B cell (primary cell): ENCODE results near the gene RNF207. TPM values are rescaled to one million over a fixed set of nuclear protein-coding genes. Genes with fewer than 3 reads are reported as not detected.

Experiments
- ATAC-seq: fragments of 200-7000 bp; cut with Tn5 transposase; one replicate; pipeline ENCODE4 v1.10.0; 2021; ENCODE audit warnings: low read depth, mild to moderate bottlenecking, moderate number of reproducible peaks, moderate library complexity
- CTCF ChIA-PET: fragments of 350-600 bp; sonication (Branson Sonifier 250); formaldehyde crosslinking; loops from one replicate; lab custom pipeline; 2021; ENCODE audit warnings: antibody characterized with exemption, inconsistent platforms; lab: Charles Lee
- POLR2A ChIA-PET: fragments of 350-600 bp; sonication (Branson Sonifier 250); formaldehyde crosslinking; loops from one replicate; lab custom pipeline; 2021; ENCODE audit warnings: antibody characterized with exemption; lab: Charles Lee
- DNase-seq: peaks from one replicate; pipeline ENCODE4 v3.0.0; 2013
- H2AFZ ChIP-seq: 2 replicates; pipeline ENCODE4 v1.6.1; 2012; ENCODE audit warnings: mild to moderate bottlenecking, low read depth, low read length; ENCODE audit not compliant: insufficient read depth, poor library complexity, severe bottlenecking
- H3K27ac ChIP-seq, 2 donors: 1 replicate in 1 of 2; 2 replicates in 1 of 2; pipeline ENCODE4 v1.5.1; 2012 to 2013; ENCODE audit warnings: low read length in 2 of 2, mild to moderate bottlenecking in 2 of 2, moderate library complexity in 1 of 2
- H3K27me3 ChIP-seq, 4 experiments: fragments of 200-600 bp in 1 of 4; sonication (generic) in 1 of 4; replicated peaks in 1 of 4; 1 replicate in 2 of 4; 2 replicates in 2 of 4; pipeline versions ENCODE4 v1.6.1 to v1.7.0; 2013 to 2016; ENCODE audit warnings: low read length in 3 of 4, mild to moderate bottlenecking in 2 of 4, mixed read lengths in 1 of 4, moderate library complexity in 1 of 4; ENCODE audit not compliant: insufficient read depth in 4 of 4, control insufficient read depth in 3 of 4; ENCODE audit errors: control extremely low read depth in 1 of 4
- H3K36me3 ChIP-seq, 2 experiments: replicated peaks in 1 of 2; 1 replicate in 1 of 2; 2 replicates in 1 of 2; pipeline versions ENCODE4 v1.6.1 to v1.7.1; 2013; ENCODE audit warnings: low read length in 1 of 2; ENCODE audit not compliant: insufficient read depth in 2 of 2, control insufficient read depth in 1 of 2; ENCODE audit errors: control extremely low read depth in 1 of 2, extremely low read depth in 1 of 2
- H3K4me1 ChIP-seq, 2 donors: fragments of 200-600 bp in 1 of 2; sonication (generic) in 1 of 2; 1 replicate in 1 of 2; 2 replicates in 1 of 2; pipeline versions ENCODE4 v1.5.1 to v1.6.1; 2013 to 2017; ENCODE audit warnings: low read length in 2 of 2; ENCODE audit not compliant: control insufficient read depth in 2 of 2, insufficient read depth in 2 of 2
- H3K4me2 ChIP-seq: replicated peaks from 2 replicates; pipeline ENCODE3; 2012; ENCODE audit warnings: mild to moderate bottlenecking, low read depth, low read length; ENCODE audit not compliant: poor library complexity, severe bottlenecking
- H3K4me3 ChIP-seq, 5 experiments: fragments of 200-600 bp in 1 of 5; sonication (generic) in 1 of 5; 1 replicate in 3 of 5; 2 replicates in 2 of 5; pipeline versions ENCODE4 v1.5.1 to v1.7.0; 2011 to 2016; ENCODE audit warnings: low read length in 4 of 5, mild to moderate bottlenecking in 4 of 5, low read depth in 2 of 5, control low read depth in 1 of 5, moderate library complexity in 1 of 5; ENCODE audit not compliant: insufficient read depth in 1 of 5; ENCODE audit errors: control extremely low read depth in 1 of 5, extremely low read depth in 1 of 5
- H3K79me2 ChIP-seq: fragments of 200-600 bp; sonication (generic); one replicate; pipeline ENCODE4 v1.6.0; 2016; ENCODE audit warnings: low read length; ENCODE audit not compliant: control insufficient read depth, insufficient read depth
- H3K9ac ChIP-seq: fragments of 200-600 bp; sonication (generic); 2 replicates; pipeline ENCODE4 v1.6.1; 2017; ENCODE audit warnings: mild to moderate bottlenecking, low read length, moderate library complexity
- H3K9me3 ChIP-seq, 3 donors: one replicate each; pipeline versions ENCODE4 v1.6.1 to v1.7.1; 2013; ENCODE audit warnings: low read length in 2 of 3; ENCODE audit not compliant: control insufficient read depth in 2 of 3, insufficient read depth in 1 of 3; ENCODE audit errors: control extremely low read depth in 1 of 3
- H4K20me1 ChIP-seq: 2 replicates; pipeline ENCODE4 v1.6.0; 2012; ENCODE audit warnings: mild to moderate bottlenecking, low read length; ENCODE audit not compliant: insufficient read depth, control insufficient read depth, poor library complexity, severe bottlenecking
- H3K27ac Mint-ChIP-seq: one replicate; pipeline ENCODE4 v1.8.0; 2021; ENCODE audit warnings: mixed read lengths
- H3K27me3 Mint-ChIP-seq: one replicate; pipeline ENCODE4 v1.8.0; 2021; ENCODE audit warnings: mixed read lengths
- H3K4me1 Mint-ChIP-seq: one replicate; pipeline ENCODE4 v1.8.0; 2021; ENCODE audit warnings: mixed read lengths
- H3K4me3 Mint-ChIP-seq: one replicate; pipeline ENCODE4 v1.8.0; 2021; ENCODE audit warnings: mixed read lengths
- H3K9me3 Mint-ChIP-seq: one replicate; pipeline ENCODE4 v1.8.0; 2022; ENCODE audit warnings: mixed read lengths; ENCODE audit not compliant: insufficient read depth
- EZH2 ChIP-seq: IDR thresholded peaks from 2 replicates; pipeline ENCODE4 v1.6.1; 2012; ENCODE audit warnings: borderline replicate concordance, low read depth, mild to moderate bottlenecking, moderate library complexity, low read length; ENCODE audit not compliant: insufficient read depth, poor library complexity, severe bottlenecking
- WGBS: methylation state at CpG from one replicate; pipeline ENCODE4 v1.1.5; 2013; ENCODE audit warnings: missing lambda C conversion rate; ENCODE audit not compliant: insufficient coverage; 5-methylcytosine and 5-hydroxymethylcytosine counted together
- intact Hi-C: fragments of 100-400 bp; cut with micrococcal nuclease; formaldehyde crosslinking; loops from one replicate; pipeline ENCODE4 v1.10.0; 2022
- polyA plus RNA-seq: library from polyadenylated mRNA; depleted of rRNA; stranded (reverse); fragments of >200 nt; gene quantifications from 2 replicates; pipeline ENCODE4 v1.2.3, GENCODE V29; 2012
- total RNA-seq, 2 donors: library from RNA; stranded (reverse); fragments of 120-200 nt in 1 of 2; gene quantifications; 1 replicate in 1 of 2; 2 replicates in 1 of 2; pipeline versions ENCODE4 v1.2.3 to v1.2.4, GENCODE V29; 2013 to 2022
- TF ChIP-seq, protein P1 (sequence below): fragments of 200-600 bp; IDR thresholded peaks from one replicate; pipeline ENCODE4 v1.8.0; 2022; ENCODE audit warnings: antibody characterized with exemption, mild to moderate bottlenecking

Gene RNF207
- total and polyA plus RNA-seq, 2 donors (not counting 1 experiment from before 2014, with no cell fraction given), result 1.5 to 6.8 TPM

DNA sequence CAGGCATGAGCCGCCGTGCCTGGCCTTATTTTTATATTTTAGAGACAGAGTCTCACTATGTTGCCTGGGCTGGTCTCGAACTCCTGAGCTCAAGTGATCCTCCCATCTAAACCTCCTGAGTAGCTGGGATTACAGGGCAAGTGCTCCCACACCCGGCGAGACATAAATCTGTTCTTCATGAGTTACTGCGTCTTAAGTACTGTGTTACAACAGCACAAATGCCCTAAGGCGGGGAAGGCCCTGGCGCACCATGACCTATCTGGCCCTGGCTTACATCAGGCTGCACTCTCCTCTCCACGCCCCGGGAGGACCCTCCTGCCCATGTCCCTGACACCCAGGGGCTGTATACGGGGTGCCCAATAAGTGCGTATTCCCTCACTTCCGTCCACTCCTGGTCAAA is 50.7 kb downstream of the RNF207 start:
- H3K36me3 ChIP-seq, result no peaks in the 10 kb centered on the region
- CTCF ChIA-PET, result interaction anchor here (1.4 kb wide), 1 partner anchor 150 kb away, joined by 4 read pairs; no protein-coding TSS in a partner anchor
- no peak overlapping the region for H2AFZ ChIP-seq
- no peak overlapping the region for H3K27ac Mint-ChIP-seq
- no peaks in the 10 kb centered on the region for H4K20me1 ChIP-seq
- H3K4me1 Mint-ChIP-seq, result peaks cover 11% of the 10 kb centered on the region
- H3K9ac ChIP-seq, result no peak overlapping the region
- ATAC-seq (no peak), DNase-seq (no peak)
- 95% methylated on average over 13 of the region's 13 CpGs for WGBS
- no peaks in the 10 kb centered on the region for H3K9me3 ChIP-seq
- H3K4me1 ChIP-seq, result peaks cover 8 to 10% of the 10 kb centered on the region in 2 donors
- no peaks in the 10 kb centered on the region for H3K9me3 Mint-ChIP-seq
- intact Hi-C loops, result no loop called here
- no peaks in the 10 kb centered on the region for H3K79me2 ChIP-seq
- peaks cover 18% of the 10 kb centered on the region for H3K27me3 Mint-ChIP-seq
- H3K4me3 Mint-ChIP-seq, result no peak overlapping the region
- peaks cover 0 to 29% (median 2%) of the 10 kb centered on the region in 4 experiments for H3K27me3 ChIP-seq
- POLR2A ChIA-PET, result no interaction called here
- TF ChIP-seq EZH2, result no peak
- TF ChIP-seq, protein P1, sequence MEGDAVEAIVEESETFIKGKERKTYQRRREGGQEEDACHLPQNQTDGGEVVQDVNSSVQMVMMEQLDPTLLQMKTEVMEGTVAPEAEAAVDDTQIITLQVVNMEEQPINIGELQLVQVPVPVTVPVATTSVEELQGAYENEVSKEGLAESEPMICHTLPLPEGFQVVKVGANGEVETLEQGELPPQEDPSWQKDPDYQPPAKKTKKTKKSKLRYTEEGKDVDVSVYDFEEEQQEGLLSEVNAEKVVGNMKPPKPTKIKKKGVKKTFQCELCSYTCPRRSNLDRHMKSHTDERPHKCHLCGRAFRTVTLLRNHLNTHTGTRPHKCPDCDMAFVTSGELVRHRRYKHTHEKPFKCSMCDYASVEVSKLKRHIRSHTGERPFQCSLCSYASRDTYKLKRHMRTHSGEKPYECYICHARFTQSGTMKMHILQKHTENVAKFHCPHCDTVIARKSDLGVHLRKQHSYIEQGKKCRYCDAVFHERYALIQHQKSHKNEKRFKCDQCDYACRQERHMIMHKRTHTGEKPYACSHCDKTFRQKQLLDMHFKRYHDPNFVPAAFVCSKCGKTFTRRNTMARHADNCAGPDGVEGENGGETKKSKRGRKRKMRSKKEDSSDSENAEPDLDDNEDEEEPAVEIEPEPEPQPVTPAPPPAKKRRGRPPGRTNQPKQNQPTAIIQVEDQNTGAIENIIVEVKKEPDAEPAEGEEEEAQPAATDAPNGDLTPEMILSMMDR, result no peak
- no peak overlapping the region for H3K27ac ChIP-seq
- H3K4me2 ChIP-seq, result no peak overlapping the region
- no peak overlapping the region for H3K4me3 ChIP-seq

DNA sequence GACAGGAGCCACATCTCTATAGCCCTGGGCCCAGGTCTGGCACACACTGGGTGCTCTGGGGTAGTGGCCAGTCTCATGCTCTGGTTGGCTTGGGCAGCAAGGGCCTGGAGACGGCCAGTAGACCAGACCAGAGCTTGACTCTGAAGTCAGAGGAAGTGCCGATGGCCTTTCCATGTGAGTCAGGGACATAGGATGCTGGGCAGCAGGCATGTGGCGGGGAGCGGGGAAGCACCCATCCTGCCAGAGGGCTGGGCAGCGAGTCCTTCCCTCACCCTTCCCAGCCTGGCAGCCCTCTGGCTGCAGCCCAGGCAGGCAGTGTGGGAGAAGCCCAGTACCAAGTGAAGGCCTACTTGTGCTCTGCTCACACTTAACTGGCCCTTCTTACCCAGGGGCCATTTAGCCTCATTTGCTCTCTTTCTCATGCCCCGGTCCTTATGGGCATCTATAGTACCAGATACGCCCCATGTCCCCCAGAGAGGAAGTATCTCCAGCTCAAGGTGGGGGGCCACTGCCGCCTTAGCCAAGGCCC is 51.7 kb downstream of the RNF207 start:
- TF ChIP-seq, protein P1, result no peak
- no peak for TF ChIP-seq EZH2
- Histone ChIP-seq H3K9ac (no peak overlapping the region), H4K20me1 (no peaks in the 10 kb centered on the region), H3K4me3 (no peak overlapping the region), H3K27me3 (peaks cover 0 to 34% (median 3%) of the 10 kb centered on the region in 4 experiments), H3K9me3 (peaks cover 0 to 3% (median 0%) of the 10 kb centered on the region in 3 donors), H3K4me2 (no peak overlapping the region), H3K4me1 (peaks cover 9 to 11% of the 10 kb centered on the region in 2 donors), H2AFZ (no peak overlapping the region), H3K27ac (no peak overlapping the region), H3K36me3 (no peaks in the 10 kb centered on the region), H3K79me2 (no peaks in the 10 kb centered on the region)
- H3K27me3 Mint-ChIP-seq, result peaks cover 14% of the 10 kb centered on the region
- H3K9me3 Mint-ChIP-seq, result no peaks in the 10 kb centered on the region
- WGBS, result 95% methylated on average over 8 of the region's 8 CpGs
- ChIA-PET POLR2A (interaction anchor here (0.6 kb wide), 1 partner anchor 16 kb away, joined by 3 read pairs; no protein-coding TSS in a partner anchor), CTCF (interaction anchor here (0.9 to 2.3 kb wide), 2 partner anchors 9 to 11 kb away, joined by 3 to 6 read pairs; no protein-coding TSS in a partner anchor)
- DNase-seq (no peak), ATAC-seq (no peak)
- no peak overlapping the region for H3K4me3 Mint-ChIP-seq
- intact Hi-C loops, result no loop called here
- H3K27ac Mint-ChIP-seq, result no peak overlapping the region
- peaks cover 13% of the 10 kb centered on the region for H3K4me1 Mint-ChIP-seq
